ENCODE data around the gene RNF180. TPM values are rescaled to one million over a fixed set of nuclear protein-coding genes. Genes with fewer than 3 reads are reported as not detected.

Gene RNF180
- total RNA-seq, 1 donor from 2014 or later = 5.3 TPM

DNA sequence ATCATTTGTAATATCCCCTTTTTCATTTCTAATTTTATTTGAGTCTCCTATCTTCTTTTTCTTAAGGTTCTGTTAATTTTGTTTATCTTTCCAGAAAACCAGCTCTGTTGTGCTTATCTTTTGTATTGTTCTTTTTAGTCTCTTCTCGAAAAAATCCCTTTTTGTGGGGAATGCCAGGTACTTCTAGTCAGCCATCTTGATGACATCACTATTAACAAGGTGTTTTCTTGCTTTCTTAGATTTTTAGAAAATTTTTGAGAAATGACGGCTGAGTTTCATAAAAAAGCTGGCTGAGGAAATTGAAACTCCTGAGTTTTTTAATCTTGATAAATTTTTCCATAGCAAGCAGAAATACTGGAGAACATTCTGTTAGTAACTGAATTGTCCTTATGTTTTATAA is 10.7 kb downstream of the RNF180 start:
- peaks cover 4% of the 10 kb centered on the region for H3K36me3 Mint-ChIP-seq (ENCODE audit: unreplicated experiment)
- H3K27ac Mint-ChIP-seq (ENCODE audit: unreplicated experiment) = no peak overlapping the region
- no peaks in the 10 kb centered on the region for H3K4me1 Mint-ChIP-seq (ENCODE audit: unreplicated experiment)
- no peak for DNase-seq (ENCODE audit: extremely low spot score, unreplicated experiment)
- H3K4me3 Mint-ChIP-seq (ENCODE audit: unreplicated experiment) = no peak overlapping the region
- H3K9me3 Mint-ChIP-seq (ENCODE audit: unreplicated experiment) = peaks cover 22% of the 10 kb centered on the region
- no peaks in the 10 kb centered on the region for H3K27me3 Mint-ChIP-seq (ENCODE audit: unreplicated experiment)
- TF ChIP-seq, protein P1, sequence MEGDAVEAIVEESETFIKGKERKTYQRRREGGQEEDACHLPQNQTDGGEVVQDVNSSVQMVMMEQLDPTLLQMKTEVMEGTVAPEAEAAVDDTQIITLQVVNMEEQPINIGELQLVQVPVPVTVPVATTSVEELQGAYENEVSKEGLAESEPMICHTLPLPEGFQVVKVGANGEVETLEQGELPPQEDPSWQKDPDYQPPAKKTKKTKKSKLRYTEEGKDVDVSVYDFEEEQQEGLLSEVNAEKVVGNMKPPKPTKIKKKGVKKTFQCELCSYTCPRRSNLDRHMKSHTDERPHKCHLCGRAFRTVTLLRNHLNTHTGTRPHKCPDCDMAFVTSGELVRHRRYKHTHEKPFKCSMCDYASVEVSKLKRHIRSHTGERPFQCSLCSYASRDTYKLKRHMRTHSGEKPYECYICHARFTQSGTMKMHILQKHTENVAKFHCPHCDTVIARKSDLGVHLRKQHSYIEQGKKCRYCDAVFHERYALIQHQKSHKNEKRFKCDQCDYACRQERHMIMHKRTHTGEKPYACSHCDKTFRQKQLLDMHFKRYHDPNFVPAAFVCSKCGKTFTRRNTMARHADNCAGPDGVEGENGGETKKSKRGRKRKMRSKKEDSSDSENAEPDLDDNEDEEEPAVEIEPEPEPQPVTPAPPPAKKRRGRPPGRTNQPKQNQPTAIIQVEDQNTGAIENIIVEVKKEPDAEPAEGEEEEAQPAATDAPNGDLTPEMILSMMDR (IDR thresholded peaks at IDR 0.05) = no peak

DNA sequence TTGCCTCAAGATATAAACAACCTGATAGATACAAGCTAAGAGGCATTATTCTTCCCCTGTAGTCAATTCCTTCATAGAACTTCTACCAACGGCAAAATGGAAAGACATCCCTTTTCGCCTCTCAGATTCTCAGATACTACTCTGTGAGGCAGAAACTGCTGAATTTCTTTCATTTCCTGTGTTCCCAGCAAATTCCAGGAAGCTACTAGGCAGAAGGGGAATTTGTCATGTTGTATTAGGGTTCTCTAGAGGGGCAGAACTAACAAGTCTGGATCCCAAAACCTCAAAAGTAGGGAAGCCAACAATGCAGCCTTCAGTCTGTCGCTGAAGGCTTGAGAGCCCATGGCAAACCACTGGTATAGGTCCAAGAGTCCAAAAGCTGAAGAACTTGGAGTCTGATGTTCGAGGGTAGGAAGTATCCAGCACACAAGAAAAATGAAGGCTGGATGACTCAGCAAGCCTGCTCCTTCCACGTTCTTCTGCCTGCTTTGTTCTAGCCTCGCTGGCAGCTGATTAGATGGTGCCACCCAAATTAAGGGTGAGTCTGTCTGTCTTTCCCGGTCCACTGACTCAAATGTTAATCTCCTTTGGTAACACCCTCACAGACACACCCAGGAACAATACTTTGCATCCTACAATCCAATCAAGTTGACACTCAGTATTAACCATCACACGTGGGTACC is 15.2 kb downstream of the RNF180 start:
- Mint-ChIP-seq H3K4me1 (ENCODE audit: unreplicated experiment) (no peaks in the 10 kb centered on the region), H3K27me3 (ENCODE audit: unreplicated experiment) (no peaks in the 10 kb centered on the region), H3K9me3 (ENCODE audit: unreplicated experiment) (peaks cover 10% of the 10 kb centered on the region), H3K27ac (ENCODE audit: unreplicated experiment) (no peak overlapping the region), H3K4me3 (ENCODE audit: unreplicated experiment) (no peak overlapping the region), H3K36me3 (ENCODE audit: unreplicated experiment) (no peaks in the 10 kb centered on the region)
- DNase-seq (ENCODE audit: extremely low spot score, unreplicated experiment) = no peak
- TF ChIP-seq, protein P1 (IDR thresholded peaks at IDR 0.05) = no peak

DNA sequence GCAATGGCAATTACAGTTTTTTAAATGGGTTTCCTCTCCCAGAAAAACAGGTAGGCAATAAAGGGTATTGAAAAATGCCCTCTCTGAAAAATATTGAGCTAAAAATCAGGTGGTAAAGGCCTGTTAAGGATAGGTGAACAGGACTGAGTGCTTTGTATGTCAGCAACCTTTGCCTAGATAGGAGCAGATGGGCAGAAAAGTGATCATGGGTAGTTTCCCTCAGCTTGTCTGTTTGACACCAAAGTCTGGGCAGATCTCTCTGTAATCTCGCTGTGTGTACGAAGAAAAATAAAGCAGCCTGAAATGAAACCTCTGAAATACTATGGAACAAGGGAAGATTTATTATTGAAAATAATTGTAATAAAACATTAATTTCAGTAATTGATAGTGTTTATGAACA is 15.8 kb downstream of the RNF180 start:
- Mint-ChIP-seq H3K9me3 (ENCODE audit: unreplicated experiment) (peaks cover 4% of the 10 kb centered on the region), H3K27me3 (ENCODE audit: unreplicated experiment) (no peaks in the 10 kb centered on the region), H3K36me3 (ENCODE audit: unreplicated experiment) (no peaks in the 10 kb centered on the region), H3K4me3 (ENCODE audit: unreplicated experiment) (no peak overlapping the region), H3K27ac (ENCODE audit: unreplicated experiment) (no peak overlapping the region), H3K4me1 (ENCODE audit: unreplicated experiment) (no peaks in the 10 kb centered on the region)
- DNase-seq (ENCODE audit: extremely low spot score, unreplicated experiment) = no peak
- TF ChIP-seq, protein P1 (IDR thresholded peaks at IDR 0.05) = no peak

DNA sequence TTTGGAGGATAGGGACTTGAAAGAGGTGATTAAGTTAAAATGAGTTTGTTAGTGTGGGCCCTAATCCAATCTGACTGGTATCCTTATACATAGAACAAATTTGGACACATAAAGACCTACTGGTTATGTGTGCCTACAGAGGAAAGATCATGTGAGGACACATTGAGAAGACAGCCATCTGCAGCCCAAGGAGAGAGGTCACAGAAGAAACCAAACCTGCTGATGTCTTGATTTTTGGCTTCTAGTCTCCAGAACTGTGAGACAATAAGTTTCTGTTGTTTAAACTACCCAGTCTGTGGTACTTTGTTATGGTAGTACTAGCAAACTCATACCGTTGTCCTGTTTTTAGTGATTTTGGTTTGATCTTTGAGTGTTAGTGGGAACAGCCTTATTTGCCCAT is 18.3 kb downstream of the RNF180 start:
- Mint-ChIP-seq H3K27me3 (ENCODE audit: unreplicated experiment) (no peaks in the 10 kb centered on the region), H3K36me3 (ENCODE audit: unreplicated experiment) (no peaks in the 10 kb centered on the region), H3K4me1 (ENCODE audit: unreplicated experiment) (no peaks in the 10 kb centered on the region), H3K27ac (ENCODE audit: unreplicated experiment) (no peak overlapping the region), H3K9me3 (ENCODE audit: unreplicated experiment) (peaks cover 4% of the 10 kb centered on the region), H3K4me3 (ENCODE audit: unreplicated experiment) (no peak overlapping the region)
- TF ChIP-seq, protein P1 (IDR thresholded peaks at IDR 0.05) = no peak
- no peak for DNase-seq (ENCODE audit: extremely low spot score, unreplicated experiment)

DNA sequence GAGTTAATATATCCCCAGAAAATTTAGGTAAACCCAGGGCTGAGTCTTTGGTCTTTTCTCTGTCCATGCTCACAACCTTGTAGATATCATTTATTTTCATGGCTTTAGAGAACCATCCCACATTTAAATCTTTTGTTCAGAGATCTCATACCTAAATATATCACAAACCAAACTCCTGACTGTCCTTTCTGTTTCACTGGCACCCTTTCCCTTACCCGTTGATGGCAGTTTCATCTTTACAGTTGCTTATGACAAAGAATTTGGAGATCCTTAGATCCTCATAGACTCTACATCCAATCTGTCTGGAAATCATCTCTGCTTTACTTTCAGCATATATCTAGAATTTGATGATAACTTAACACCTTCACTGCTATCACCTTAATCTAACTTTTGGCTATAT is 19.2 kb downstream of the RNF180 start:
- no peak for DNase-seq (ENCODE audit: extremely low spot score, unreplicated experiment)
- H3K27me3 Mint-ChIP-seq (ENCODE audit: unreplicated experiment) = no peaks in the 10 kb centered on the region
- TF ChIP-seq, protein P1 (IDR thresholded peaks at IDR 0.05) = no peak
- H3K4me3 Mint-ChIP-seq (ENCODE audit: unreplicated experiment) = no peak overlapping the region
- H3K36me3 Mint-ChIP-seq (ENCODE audit: unreplicated experiment) = no peaks in the 10 kb centered on the region
- H3K4me1 Mint-ChIP-seq (ENCODE audit: unreplicated experiment) = no peaks in the 10 kb centered on the region
- no peak overlapping the region for H3K27ac Mint-ChIP-seq (ENCODE audit: unreplicated experiment)
- no peaks in the 10 kb centered on the region for H3K9me3 Mint-ChIP-seq (ENCODE audit: unreplicated experiment)
